Loucy (cell line): ENCODE data around the gene CEP72.

Source experiments
- CTCF ChIP-seq: fragments of 200-600 bp; sonication (generic); conservative IDR thresholded peaks from 2 replicates; pipeline ENCODE4 v1.5.1; 2014; ENCODE audit warnings: mild to moderate bottlenecking, antibody characterized with exemption, low read length
- EZH2phosphoT487 ChIP-seq: fragments of 200-600 bp; IDR thresholded peaks from 2 replicates; pipeline ENCODE4 v1.6.1; 2018; ENCODE audit warnings: antibody characterized with exemption, mild to moderate bottlenecking, moderate library complexity, borderline replicate concordance

GRCh38 chr5:626850-627249 is 14.7 kb downstream of the CEP72 start:
- no peak for TF ChIP-seq EZH2phosphoT487
- no peak; the same call in 1 of the 2 replicates for TF ChIP-seq CTCF
